ENCODE data around the gene E2F6. TPM values are rescaled to one million over a fixed set of nuclear protein-coding genes. Genes with fewer than 3 reads are reported as not detected.

Gene E2F6
- total RNA-seq, 4 donors from 2014 or later, result 17.2 to 30.2 (median 22.9) TPM

DNA sequence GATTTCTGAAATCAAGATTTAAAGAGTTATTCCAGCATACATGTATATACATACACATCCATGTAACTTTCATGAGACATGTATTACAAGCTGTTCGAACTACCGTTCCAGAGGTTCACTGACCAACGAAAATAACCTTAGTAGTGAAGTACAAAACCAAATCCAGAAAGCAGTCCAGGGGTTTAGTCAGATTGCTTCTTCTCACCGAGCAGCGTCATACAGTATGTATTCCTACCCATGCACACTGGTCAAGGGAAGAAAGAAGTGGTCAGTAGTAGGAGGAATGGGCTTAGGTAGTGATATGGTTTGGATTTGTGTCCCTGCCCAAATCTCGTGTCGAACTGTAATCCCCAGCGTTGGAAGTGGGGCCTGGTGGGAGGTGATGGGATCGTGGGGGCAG lies 45.3 kb downstream of the E2F6 start:
- no peak for TF ChIP-seq CTCF (IDR thresholded peaks at IDR 0.05; ENCODE audit: low read depth)

DNA sequence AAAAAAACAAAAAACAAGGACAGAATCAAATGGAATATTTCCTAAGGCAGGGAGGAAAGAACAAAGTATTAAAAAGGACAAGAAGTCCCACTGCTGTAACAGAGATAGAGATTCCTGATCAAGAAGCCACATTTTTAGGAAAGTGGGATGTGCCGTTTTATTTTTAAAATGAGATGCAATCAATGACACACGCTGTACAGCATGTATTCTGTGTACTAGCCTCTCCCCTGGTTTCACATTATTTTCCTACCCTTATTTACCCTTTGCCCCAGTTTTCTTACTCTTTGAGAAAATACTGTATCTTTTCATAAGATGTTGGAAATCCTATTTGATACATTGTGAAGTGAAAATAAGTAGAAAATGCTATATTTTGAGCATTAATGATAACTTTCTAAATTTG lies 45.8 kb downstream of the E2F6 start:
- TF ChIP-seq CTCF (IDR thresholded peaks at IDR 0.05; ENCODE audit: low read depth), result no peak

- no peak for TF ChIP-seq CTCF (IDR thresholded peaks at IDR 0.05; ENCODE audit: low read depth)
These were observed 46.2 kb downstream of the E2F6 start for GRCh38 chr2:11419781-11420180.

DNA sequence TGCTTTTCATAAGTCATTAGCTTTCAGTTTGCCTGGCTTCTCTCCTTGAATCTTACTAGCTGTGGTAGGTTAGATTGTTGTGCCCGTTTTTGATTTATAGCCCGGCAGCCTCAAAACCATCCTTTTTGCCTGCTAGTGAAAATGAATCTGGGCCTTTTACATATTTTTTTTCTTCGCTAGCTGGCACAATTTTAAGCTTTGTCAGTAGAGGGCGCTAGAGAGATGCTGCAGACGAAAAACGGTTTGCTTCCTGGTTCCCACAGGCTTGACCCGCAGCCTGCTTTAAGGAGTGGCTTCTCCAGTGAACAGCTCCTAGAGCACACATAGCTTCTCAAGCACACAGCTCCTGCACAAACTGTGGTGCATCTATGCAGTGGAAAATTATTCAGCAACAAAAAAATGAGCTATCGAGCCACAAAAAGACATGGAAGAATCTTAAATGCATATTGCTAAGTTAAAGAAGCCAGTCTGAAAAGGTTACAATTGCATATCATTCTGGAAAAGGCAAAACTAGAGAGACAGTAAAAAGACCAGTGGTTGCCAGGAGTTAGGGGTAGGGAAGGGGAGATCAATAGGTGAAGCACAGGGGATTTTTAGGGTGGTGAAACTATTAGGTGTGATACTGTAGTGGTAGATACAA lies 47.9 kb downstream of the E2F6 start:
- TF ChIP-seq CTCF (IDR thresholded peaks at IDR 0.05; ENCODE audit: low read depth), result no peak

DNA sequence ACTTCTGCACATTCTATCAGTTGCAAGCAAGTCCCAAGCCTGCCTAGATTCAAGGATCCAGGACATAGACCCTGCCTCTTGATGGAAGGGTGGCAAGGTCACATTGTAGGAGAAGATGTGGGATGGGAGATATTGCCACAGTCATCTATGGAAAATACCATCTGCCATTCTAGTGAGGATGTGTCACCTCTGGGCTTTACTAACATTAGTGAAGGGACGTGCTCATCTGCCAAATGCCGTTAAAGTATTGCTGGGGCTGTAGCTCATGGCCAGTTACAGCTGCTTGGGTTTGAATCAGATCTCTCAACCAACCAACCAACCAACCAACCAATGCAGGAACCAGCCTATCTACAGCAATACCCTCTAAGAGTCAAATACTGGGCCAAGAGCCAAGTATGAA lies 49.0 kb downstream of the E2F6 start:
- no peak for TF ChIP-seq CTCF (IDR thresholded peaks at IDR 0.05; ENCODE audit: low read depth)

DNA sequence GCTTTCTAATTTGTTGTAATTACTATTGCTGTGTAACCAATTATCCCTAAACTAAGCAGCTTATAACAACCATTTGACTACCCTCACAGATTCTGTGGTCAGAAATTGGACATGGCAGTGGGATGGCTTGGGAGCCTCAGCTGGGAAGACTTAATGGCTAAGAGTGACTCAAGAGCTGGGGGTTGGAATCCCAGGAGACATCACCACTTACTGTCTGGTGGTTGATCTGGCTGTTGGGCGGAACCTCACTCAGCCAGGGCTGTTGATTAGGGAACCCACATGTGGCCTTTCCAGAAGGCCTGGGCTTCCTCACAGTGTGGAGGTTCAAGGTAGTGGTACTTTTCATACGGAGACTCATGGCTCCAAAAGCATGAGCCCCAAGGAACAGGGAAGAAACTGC lies 49.8 kb downstream of the E2F6 start:
- no peak for TF ChIP-seq CTCF (IDR thresholded peaks at IDR 0.05; ENCODE audit: low read depth)

- TF ChIP-seq CTCF (IDR thresholded peaks at IDR 0.05; ENCODE audit: low read depth), result no peak
These were observed 51.4 kb downstream of the E2F6 start for GRCh38 chr2:11414372-11415124.

All from subcutaneous adipose tissue (tissue), 4 donors.